Activated T-helper 1 cell treated with anti-CD3 and anti-CD28 coated beads, Interleukin-12 subunit alpha, Interleukin-12 subunit beta, Interleukin-2, Interleukin-4 antibody, amounts not matched to agents 30 ng/mL and 10 ng/mL and 1 ng/mL, durations not matched to agents 14 hours and 24 hours and 36 hours (primary cell): ENCODE measurements around the gene RPL35A. TPM values are rescaled to one million over a fixed set of nuclear protein-coding genes. Genes with fewer than 3 reads are reported as not detected.

ENCODE experiments used
- DNase-seq: peaks from one replicate; pipeline ENCODE4 v3.0.0; 2021; ENCODE audit warnings: low spot score
- H3K27ac Mint-ChIP-seq: one replicate; pipeline ENCODE4 v1.8.0; 2021; ENCODE audit warnings: mild to moderate bottlenecking, mixed read lengths
- H3K27me3 Mint-ChIP-seq: one replicate; pipeline ENCODE4 v1.8.0; 2022; ENCODE audit warnings: mild to moderate bottlenecking, moderate library complexity, mixed read lengths; ENCODE audit not compliant: insufficient read depth
- H3K36me3 Mint-ChIP-seq: one replicate; pipeline ENCODE4 v1.8.0; 2021; ENCODE audit warnings: low read depth, mixed read lengths
- H3K4me1 Mint-ChIP-seq: one replicate; pipeline ENCODE4 v1.8.0; 2021; ENCODE audit warnings: low read depth, mixed read lengths
- H3K4me3 Mint-ChIP-seq: one replicate; pipeline ENCODE4 v1.8.0; 2021; ENCODE audit warnings: mild to moderate bottlenecking, moderate library complexity, mixed read lengths
- H3K9me3 Mint-ChIP-seq: one replicate; pipeline ENCODE4 v1.8.0; 2021; ENCODE audit warnings: mixed read lengths
- intact Hi-C: fragments of 100-400 bp; cut with micrococcal nuclease; formaldehyde crosslinking; loops from one replicate; pipeline ENCODE4 v1.15.1; 2024
- total RNA-seq: library from RNA; stranded (reverse); gene quantifications from 2 replicates; pipeline ENCODE4 v1.2.3, GENCODE V29; 2022

RPL35A gene
- total RNA-seq, 1 donor from 2014 or later, result 1,262 TPM

GRCh38 chr3:197983076-197983475 is 33.1 kb downstream of the RPL35A start:
- no peak overlapping the region for H3K4me3 Mint-ChIP-seq
- H3K36me3 Mint-ChIP-seq, result no peaks in the 10 kb centered on the region
- intact Hi-C loops, result no loop called here
- H3K4me1 Mint-ChIP-seq, result no peaks in the 10 kb centered on the region
- peaks cover 1% of the 10 kb centered on the region for H3K27me3 Mint-ChIP-seq
- H3K27ac Mint-ChIP-seq, result no peak overlapping the region
- H3K9me3 Mint-ChIP-seq, result no peaks in the 10 kb centered on the region
- no peak for DNase-seq

DNA sequence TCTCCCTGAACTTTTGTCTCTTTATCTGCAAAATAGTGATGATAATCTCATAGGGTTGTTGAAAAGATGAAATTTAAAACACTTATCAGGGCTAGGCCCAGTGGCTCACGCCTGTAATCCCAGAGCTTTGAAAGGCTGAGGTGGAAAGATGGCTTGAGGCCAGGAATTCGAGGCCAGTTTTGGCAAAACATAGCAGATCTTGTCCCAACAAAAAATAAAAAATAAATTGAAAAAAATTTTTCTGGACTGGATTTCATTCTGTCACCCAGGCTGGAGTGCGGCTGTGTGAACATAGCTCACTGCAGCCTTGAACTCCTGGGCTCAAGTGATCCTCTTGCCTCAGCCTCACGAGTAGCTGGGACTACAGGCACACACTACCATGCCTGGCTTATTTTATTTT is 39.7 kb downstream of the RPL35A start:
- Mint-ChIP-seq H3K27ac (no peak overlapping the region), H3K9me3 (no peaks in the 10 kb centered on the region), H3K36me3 (no peaks in the 10 kb centered on the region), H3K4me3 (no peak overlapping the region), H3K4me1 (no peaks in the 10 kb centered on the region), H3K27me3 (no peaks in the 10 kb centered on the region)
- intact Hi-C loops, result no loop called here
- DNase-seq, result no peak

GRCh38 chr3:197994736-197995135 is 44.7 kb downstream of the RPL35A start:
- H3K4me1 Mint-ChIP-seq, result no peaks in the 10 kb centered on the region
- intact Hi-C loops, result no loop called here
- H3K27ac Mint-ChIP-seq, result no peak overlapping the region
- H3K27me3 Mint-ChIP-seq, result no peaks in the 10 kb centered on the region
- no peak for DNase-seq
- H3K9me3 Mint-ChIP-seq, result no peaks in the 10 kb centered on the region
- H3K4me3 Mint-ChIP-seq, result no peak overlapping the region
- no peaks in the 10 kb centered on the region for H3K36me3 Mint-ChIP-seq

DNA sequence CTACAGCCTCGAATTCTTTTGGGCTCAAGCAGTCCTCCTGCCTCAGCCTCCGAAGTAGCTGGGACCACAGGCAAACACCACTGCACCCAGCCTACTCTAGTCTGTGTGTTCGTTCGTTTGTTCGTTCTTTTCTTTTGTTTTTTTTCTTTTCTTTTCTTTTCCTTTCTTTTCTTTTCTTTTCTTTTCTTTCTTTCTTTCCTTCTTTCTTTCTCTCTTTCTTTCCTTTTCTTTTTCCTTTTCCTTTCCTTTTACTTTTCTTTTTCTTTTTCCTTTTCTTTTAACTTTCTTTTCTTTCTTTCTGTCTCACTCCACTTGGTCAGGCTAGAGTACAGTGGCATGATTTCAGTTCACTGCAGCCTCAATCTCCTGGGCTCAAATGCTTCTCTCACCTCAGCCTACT is 46.9 kb downstream of the RPL35A start:
- H3K9me3 Mint-ChIP-seq, result no peaks in the 10 kb centered on the region
- H3K36me3 Mint-ChIP-seq, result no peaks in the 10 kb centered on the region
- H3K4me1 Mint-ChIP-seq, result no peaks in the 10 kb centered on the region
- no peaks in the 10 kb centered on the region for H3K27me3 Mint-ChIP-seq
- DNase-seq, result no peak
- intact Hi-C loops, result no loop called here
- no peak overlapping the region for H3K27ac Mint-ChIP-seq
- H3K4me3 Mint-ChIP-seq, result no peak overlapping the region

GRCh38 chr3:197997936-197998335 is 47.9 kb downstream of the RPL35A start:
- Mint-ChIP-seq H3K27ac (no peak overlapping the region), H3K4me3 (no peak overlapping the region), H3K27me3 (no peaks in the 10 kb centered on the region), H3K4me1 (no peaks in the 10 kb centered on the region), H3K9me3 (no peaks in the 10 kb centered on the region), H3K36me3 (no peaks in the 10 kb centered on the region)
- intact Hi-C loops, result no loop called here
- DNase-seq, result no peak

Other genes starting within 250 kb of the RPL35A start
- 44.7 and 45.2 TPM in 2 replicates for gene RUBCN, start 213.3 kb upstream of the RPL35A start, total RNA-seq
- 59.0 and 77.2 TPM in 2 replicates for gene FYTTD1, start 200.3 kb upstream of the RPL35A start, total RNA-seq
- gene LRCH3, start 158.9 kb upstream of the RPL35A start, total RNA-seq, result 50.0 and 57.8 TPM in 2 replicates
- 2.8 and 3.7 TPM in 2 replicates for gene LMLN, start 10.0 kb downstream of the RPL35A start, total RNA-seq